ENCODE measurements around the gene GTF3A. TPM values are rescaled to one million over a fixed set of nuclear protein-coding genes. Genes with fewer than 3 reads are reported as not detected.

The GTF3A gene
- total RNA-seq, 2 experiments from 2014 or later, result 242 to 251 TPM

DNA sequence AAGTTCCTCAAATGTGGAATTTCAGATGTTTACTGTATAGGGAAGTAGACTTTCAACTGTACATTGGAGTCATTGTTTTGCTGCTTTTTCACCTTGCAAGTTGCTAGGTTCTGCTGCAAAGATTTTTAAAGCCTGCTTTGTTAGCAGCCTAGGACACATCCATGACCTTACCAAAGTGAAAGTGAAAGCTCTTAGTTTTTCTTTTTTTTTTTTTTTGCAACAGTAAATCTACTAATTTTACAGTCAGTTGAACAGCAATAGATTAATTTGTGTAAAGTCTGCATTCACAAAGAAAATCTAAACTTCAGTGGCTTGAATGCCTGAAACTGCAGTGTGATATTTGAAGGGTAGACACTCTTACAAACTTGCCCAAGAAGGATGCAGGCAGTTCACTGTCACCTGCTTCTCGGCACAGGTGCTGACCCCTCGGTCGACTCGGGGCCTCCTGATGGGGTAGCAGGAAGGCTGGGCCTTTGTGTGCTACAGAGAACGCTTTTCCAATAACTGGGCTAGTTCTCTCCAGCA is 31.0 kb downstream of the GTF3A start:
- Histone ChIP-seq H3K4me1 (ENCODE audit: insufficient read depth, low read length, poor library complexity, severe bottlenecking) (peaks cover 33% of the 10 kb centered on the region), H2AFZ (ENCODE audit: low read length) (peak overlapping the region; percentile 99), H3K27ac (ENCODE audit: low read depth, low read length, poor library complexity, severe bottlenecking) (peak overlapping the region; percentile 27), H3K79me2 (ENCODE audit: insufficient read depth, low read depth, low read length) (no peaks in the 10 kb centered on the region), H3K36me3 (ENCODE audit: insufficient read depth, low read length) (no peaks in the 10 kb centered on the region), H3K9me3 (ENCODE audit: low read length) (no peaks in the 10 kb centered on the region), H3K4me3 (ENCODE audit: low read depth, low read length, poor library complexity, severe bottlenecking) (peak overlapping the region; percentile 60), H4K20me1 (ENCODE audit: insufficient read depth, low read length) (no peaks in the 10 kb centered on the region), H3K4me2 (ENCODE audit: low read length) (peak overlapping the region; percentile 92), H3K9me2 (ENCODE audit: insufficient read depth, low read length) (no peaks in the 10 kb centered on the region)
- POLR2A ChIA-PET, result interaction anchor here (0.6 to 1.8 kb wide), 13 partner anchors 8 to 363 kb away, joined by 3 to 15 read pairs (median 4); no protein-coding TSS in a partner anchor
- peak; percentile 52 for DNase-seq (ENCODE audit: low spot score)
- CTCF ChIA-PET (ENCODE audit: unreplicated experiment), result interaction anchor here (0.8 kb wide), 1 partner anchor 11 kb away, joined by 4 read pairs; no protein-coding TSS in a partner anchor
- intact Hi-C loops (cut with micrococcal nuclease; ENCODE audit: unreplicated experiment), result loop anchor here (10.0 kb wide), 1 partner anchor 281 kb away; the partner anchor contains the start of gene USP12
- no TSS peak for BruUV-seq (replicated peaks)
- TF ChIP-seq CTCF (conservative IDR thresholded peaks at IDR 0.05; ENCODE audit: low read length) (no peak), EZH2phosphoT487 (IDR thresholded peaks at IDR 0.05; ENCODE audit: borderline replicate concordance, low read depth, low read length) (no peak)

GRCh38 chr13:27461940-27462584 is 37.6 kb downstream of the GTF3A start:
- H3K4me3 ChIP-seq (ENCODE audit: low read depth, low read length, poor library complexity, severe bottlenecking), result no peak overlapping the region

More at GRCh38 chr13:27461940-27462584, 37.6 kb downstream of the GTF3A start:
- H4K20me1 ChIP-seq (ENCODE audit: insufficient read depth, low read length), result no peaks in the 10 kb centered on the region
- POLR2A ChIA-PET, result interaction anchor here (0.6 to 1.1 kb wide), 3 partner anchors 13 to 1241 kb away, joined by 3 to 4 read pairs (median 3); no protein-coding TSS in a partner anchor
- H3K36me3 ChIP-seq (ENCODE audit: insufficient read depth, low read length), result no peaks in the 10 kb centered on the region
- peak overlapping the region; percentile 55; the same call in 1 of the 2 replicates for H2AFZ ChIP-seq (ENCODE audit: low read length)
- no peak for TF ChIP-seq EZH2phosphoT487 (IDR thresholded peaks at IDR 0.05; ENCODE audit: borderline replicate concordance, low read depth, low read length)
- no peak for TF ChIP-seq CTCF (conservative IDR thresholded peaks at IDR 0.05; ENCODE audit: low read length)
- BruUV-seq (replicated peaks), result no TSS peak
- CTCF ChIA-PET (ENCODE audit: unreplicated experiment), result no interaction called here
- H3K79me2 ChIP-seq (ENCODE audit: insufficient read depth, low read depth, low read length), result no peaks in the 10 kb centered on the region
- intact Hi-C loops (cut with micrococcal nuclease; ENCODE audit: unreplicated experiment), result no loop called here
- H3K4me2 ChIP-seq (ENCODE audit: low read length), result no peak overlapping the region
- no peak overlapping the region for H3K27ac ChIP-seq (ENCODE audit: low read depth, low read length, poor library complexity, severe bottlenecking)
- peak; percentile 31 for DNase-seq (ENCODE audit: low spot score)
- H3K9me3 ChIP-seq (ENCODE audit: low read length), result no peaks in the 10 kb centered on the region
- H3K9me2 ChIP-seq (ENCODE audit: insufficient read depth, low read length), result no peaks in the 10 kb centered on the region
- H3K4me1 ChIP-seq (ENCODE audit: insufficient read depth, low read length, poor library complexity, severe bottlenecking), result peaks cover 3% of the 10 kb centered on the region
